Esophagus squamous epithelium (tissue), 4 donors: Measurements from ENCODE around the gene CELSR3.

ENCODE experiments used
- POLR2A ChIP-seq, 4 donors: fragments of 450-650 bp; IDR thresholded peaks; one replicate each; pipeline ENCODE4 v1.6.1; 2017; ENCODE audit warnings: antibody characterized with exemption in 4 of 4, mild to moderate bottlenecking in 4 of 4, moderate library complexity in 3 of 4
- TF ChIP-seq, protein P1 (sequence below), 6 experiments: fragments of 450-650 bp in 4 of 6; fragments of 200-600 bp in 2 of 6; sonication (generic) in 2 of 6; IDR thresholded peaks; one replicate each; pipeline ENCODE4 v1.5.1; 2016 to 2019; ENCODE audit warnings: antibody characterized with exemption in 6 of 6, mild to moderate bottlenecking in 4 of 6, moderate library complexity in 4 of 6

DNA sequence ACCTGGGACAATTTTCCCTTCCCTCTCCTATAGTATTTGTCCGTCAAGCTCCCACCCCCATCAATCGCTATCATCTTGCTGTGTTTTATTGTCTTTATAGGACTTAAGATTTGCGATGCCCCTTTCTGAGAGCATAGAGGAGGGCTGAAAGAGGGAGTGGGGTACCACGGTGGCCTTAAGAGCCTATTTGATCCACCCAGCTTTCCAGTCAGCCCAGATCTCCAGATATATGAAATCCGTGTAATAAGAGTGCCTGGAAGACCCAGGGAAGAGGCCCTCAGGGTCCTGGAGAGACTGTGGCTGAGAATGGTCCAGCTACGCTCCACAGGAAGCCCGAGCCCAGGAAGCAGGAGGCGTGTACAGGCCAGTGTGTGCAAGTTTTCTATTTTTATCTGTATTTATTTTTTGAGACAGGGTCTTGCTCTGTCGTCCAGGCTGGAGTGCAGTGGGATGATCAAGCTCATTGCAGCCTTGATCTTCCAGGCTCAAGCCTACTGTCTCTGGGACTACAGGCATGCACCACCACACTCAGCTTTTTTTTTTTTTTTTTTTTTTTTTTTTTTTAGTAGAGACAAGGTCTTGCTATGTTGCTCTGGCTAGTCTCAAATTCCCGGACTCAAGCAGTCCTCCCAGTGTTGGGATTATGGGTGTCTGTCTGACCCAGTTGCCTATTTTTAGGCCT is 24.0 kb upstream of the CELSR3 start:
- TF ChIP-seq, protein P1, sequence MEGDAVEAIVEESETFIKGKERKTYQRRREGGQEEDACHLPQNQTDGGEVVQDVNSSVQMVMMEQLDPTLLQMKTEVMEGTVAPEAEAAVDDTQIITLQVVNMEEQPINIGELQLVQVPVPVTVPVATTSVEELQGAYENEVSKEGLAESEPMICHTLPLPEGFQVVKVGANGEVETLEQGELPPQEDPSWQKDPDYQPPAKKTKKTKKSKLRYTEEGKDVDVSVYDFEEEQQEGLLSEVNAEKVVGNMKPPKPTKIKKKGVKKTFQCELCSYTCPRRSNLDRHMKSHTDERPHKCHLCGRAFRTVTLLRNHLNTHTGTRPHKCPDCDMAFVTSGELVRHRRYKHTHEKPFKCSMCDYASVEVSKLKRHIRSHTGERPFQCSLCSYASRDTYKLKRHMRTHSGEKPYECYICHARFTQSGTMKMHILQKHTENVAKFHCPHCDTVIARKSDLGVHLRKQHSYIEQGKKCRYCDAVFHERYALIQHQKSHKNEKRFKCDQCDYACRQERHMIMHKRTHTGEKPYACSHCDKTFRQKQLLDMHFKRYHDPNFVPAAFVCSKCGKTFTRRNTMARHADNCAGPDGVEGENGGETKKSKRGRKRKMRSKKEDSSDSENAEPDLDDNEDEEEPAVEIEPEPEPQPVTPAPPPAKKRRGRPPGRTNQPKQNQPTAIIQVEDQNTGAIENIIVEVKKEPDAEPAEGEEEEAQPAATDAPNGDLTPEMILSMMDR (IDR thresholded peaks at IDR 0.05): no peak
- no peak for TF ChIP-seq POLR2A (IDR thresholded peaks at IDR 0.05)
